Hepatocyte (in vitro differentiated cells): ENCODE results near the gene CPE.

Experiments used
- CTCF ChIP-seq: fragments of 200-600 bp; sonication (generic); IDR thresholded peaks from 2 replicates; pipeline ENCODE4 v1.5.1; 2016; ENCODE audit warnings: antibody characterized with exemption, mild to moderate bottlenecking; ENCODE audit not compliant: poor library complexity
- EZH2 ChIP-seq: fragments of 200-600 bp; sonication (generic); IDR thresholded peaks from 2 replicates; pipeline ENCODE4 v1.6.1; 2016; ENCODE audit warnings: antibody characterized with exemption, mild to moderate bottlenecking, borderline replicate concordance

- TF ChIP-seq EZH2 (no peak), CTCF (peak; percentile 85)
Observed at GRCh38 chr4:165493359-165493758, 114.6 kb downstream of the CPE start.
